Nephron (organoid): Measurements from ENCODE around the gene DMAC2.

Experiments used
- H3K27ac Mint-ChIP-seq, 3 experiments: 2 replicates each; pipeline ENCODE4 v1.8.0; 2020; ENCODE audit warnings: mixed read lengths in 3 of 3, mild to moderate bottlenecking in 2 of 3, moderate library complexity in 1 of 3
- H3K27me3 Mint-ChIP-seq: 2 replicates; pipeline ENCODE4 v1.8.0; 2021; ENCODE audit warnings: low read depth, mild to moderate bottlenecking, moderate library complexity, mixed read lengths
- H3K36me3 Mint-ChIP-seq: 2 replicates; pipeline ENCODE4 v1.8.0; 2020; ENCODE audit warnings: low read depth, mixed read lengths
- H3K4me1 Mint-ChIP-seq: 2 replicates; pipeline ENCODE4 v1.8.0; 2020; ENCODE audit warnings: mixed read lengths
- H3K4me3 Mint-ChIP-seq, 3 experiments: 2 replicates each; pipeline ENCODE4 v1.8.0; 2020; ENCODE audit warnings: mild to moderate bottlenecking in 3 of 3, mixed read lengths in 3 of 3, moderate library complexity in 2 of 3
- H3K9me3 Mint-ChIP-seq: 2 replicates; pipeline ENCODE4 v1.8.0; 2020; ENCODE audit warnings: mixed read lengths
- TF ChIP-seq, protein P1 (sequence below), 3 experiments: fragments of 200-600 bp; sonication (generic); IDR thresholded peaks; one replicate each; pipeline ENCODE4 v1.5.0; 2021; ENCODE audit warnings: antibody characterized with exemption in 3 of 3; ENCODE audit not compliant: unreplicated experiment in 3 of 3

The DMAC2 gene

GRCh38 chr19:41455936-41456335, 16.2 kb upstream of the DMAC2 start:
- H3K27me3 Mint-ChIP-seq = peaks cover 55% of the 10 kb centered on the region

GRCh38 chr19:41452584-41453275, 13.0 kb upstream of the DMAC2 start:
- peaks cover 46% of the 10 kb centered on the region for H3K27me3 Mint-ChIP-seq
- no peaks in the 10 kb centered on the region for H3K9me3 Mint-ChIP-seq
- no peak overlapping the region for H3K4me3 Mint-ChIP-seq
- no peak overlapping the region for H3K27ac Mint-ChIP-seq
- TF ChIP-seq, protein P1, sequence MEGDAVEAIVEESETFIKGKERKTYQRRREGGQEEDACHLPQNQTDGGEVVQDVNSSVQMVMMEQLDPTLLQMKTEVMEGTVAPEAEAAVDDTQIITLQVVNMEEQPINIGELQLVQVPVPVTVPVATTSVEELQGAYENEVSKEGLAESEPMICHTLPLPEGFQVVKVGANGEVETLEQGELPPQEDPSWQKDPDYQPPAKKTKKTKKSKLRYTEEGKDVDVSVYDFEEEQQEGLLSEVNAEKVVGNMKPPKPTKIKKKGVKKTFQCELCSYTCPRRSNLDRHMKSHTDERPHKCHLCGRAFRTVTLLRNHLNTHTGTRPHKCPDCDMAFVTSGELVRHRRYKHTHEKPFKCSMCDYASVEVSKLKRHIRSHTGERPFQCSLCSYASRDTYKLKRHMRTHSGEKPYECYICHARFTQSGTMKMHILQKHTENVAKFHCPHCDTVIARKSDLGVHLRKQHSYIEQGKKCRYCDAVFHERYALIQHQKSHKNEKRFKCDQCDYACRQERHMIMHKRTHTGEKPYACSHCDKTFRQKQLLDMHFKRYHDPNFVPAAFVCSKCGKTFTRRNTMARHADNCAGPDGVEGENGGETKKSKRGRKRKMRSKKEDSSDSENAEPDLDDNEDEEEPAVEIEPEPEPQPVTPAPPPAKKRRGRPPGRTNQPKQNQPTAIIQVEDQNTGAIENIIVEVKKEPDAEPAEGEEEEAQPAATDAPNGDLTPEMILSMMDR (IDR thresholded peaks at IDR 0.05; ENCODE audit: unreplicated experiment in 3 of 3) = no peak
- no peaks in the 10 kb centered on the region for H3K36me3 Mint-ChIP-seq
- peaks cover 6% of the 10 kb centered on the region for H3K4me1 Mint-ChIP-seq

More at GRCh38 chr19:41455936-41456335, 16.2 kb upstream of the DMAC2 start:
- no peak overlapping the region for H3K4me3 Mint-ChIP-seq
- TF ChIP-seq, protein P1 (IDR thresholded peaks at IDR 0.05; ENCODE audit: unreplicated experiment in 3 of 3) = no peak
- H3K4me1 Mint-ChIP-seq = peaks cover 6% of the 10 kb centered on the region
- no peaks in the 10 kb centered on the region for H3K36me3 Mint-ChIP-seq
- peak overlapping the region in 1 of 3 experiments; percentile 89 for H3K27ac Mint-ChIP-seq
- H3K9me3 Mint-ChIP-seq = no peaks in the 10 kb centered on the region

GRCh38 chr19:41449865-41450178, 10.1 kb upstream of the DMAC2 start:
- TF ChIP-seq, protein P1 (IDR thresholded peaks at IDR 0.05; ENCODE audit: unreplicated experiment in 3 of 3) = no peak
- H3K36me3 Mint-ChIP-seq = no peaks in the 10 kb centered on the region
- H3K4me3 Mint-ChIP-seq = no peak overlapping the region
- no peaks in the 10 kb centered on the region for H3K4me1 Mint-ChIP-seq
- H3K27me3 Mint-ChIP-seq = peaks cover 45% of the 10 kb centered on the region
- H3K9me3 Mint-ChIP-seq = no peaks in the 10 kb centered on the region
- no peak overlapping the region for H3K27ac Mint-ChIP-seq

DNA sequence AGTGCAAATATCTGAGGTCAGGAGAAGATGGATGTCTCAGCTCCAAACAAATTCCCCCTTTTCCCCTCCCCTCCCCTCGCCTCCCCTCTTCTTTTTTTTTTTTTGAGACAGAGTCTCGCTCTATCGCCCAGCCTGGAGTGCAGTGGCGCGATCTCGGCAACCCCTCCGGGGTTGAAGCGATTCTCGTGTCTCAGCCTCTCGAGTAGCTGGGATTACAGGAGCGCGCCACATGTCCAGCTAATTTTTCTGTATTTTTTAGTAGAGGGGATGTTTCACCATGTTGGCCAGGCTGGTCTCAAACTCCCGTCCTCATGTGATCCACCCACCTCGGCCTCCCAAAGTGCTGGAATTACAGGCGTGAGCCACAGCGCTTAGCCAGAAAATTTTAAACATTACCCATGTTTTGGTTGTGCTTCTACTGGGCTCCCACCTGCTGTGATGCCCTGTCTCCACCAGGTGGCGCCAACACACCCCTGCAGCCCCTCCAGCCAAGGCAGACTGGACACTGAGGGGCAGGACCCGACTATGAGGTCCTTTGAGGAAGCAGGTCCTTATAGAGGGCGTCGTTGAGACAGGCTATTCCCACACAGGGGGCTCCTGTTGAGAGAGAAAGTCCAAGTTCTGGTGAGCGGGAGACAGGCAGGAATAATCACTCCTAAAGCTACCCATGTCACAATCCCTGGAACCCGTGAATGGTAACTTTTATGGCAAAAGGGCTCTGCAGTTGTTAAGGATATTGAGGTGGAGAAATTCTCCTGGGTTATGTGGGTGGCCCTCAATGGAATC, 9.6 kb upstream of the DMAC2 start:
- TF ChIP-seq, protein P1 (IDR thresholded peaks at IDR 0.05; ENCODE audit: unreplicated experiment in 3 of 3) = peak; percentile 96 to 98 (median 98)
- H3K4me3 Mint-ChIP-seq = peak overlapping the region in 2 of 3 experiments; percentile 21 to 62
- H3K9me3 Mint-ChIP-seq = no peaks in the 10 kb centered on the region
- H3K27me3 Mint-ChIP-seq = peaks cover 44% of the 10 kb centered on the region
- H3K4me1 Mint-ChIP-seq = no peaks in the 10 kb centered on the region
- no peaks in the 10 kb centered on the region for H3K36me3 Mint-ChIP-seq
- H3K27ac Mint-ChIP-seq = no peak overlapping the region

- H3K4me3 Mint-ChIP-seq = no peak overlapping the region
- no peak overlapping the region for H3K27ac Mint-ChIP-seq
- H3K36me3 Mint-ChIP-seq = no peaks in the 10 kb centered on the region
- no peaks in the 10 kb centered on the region for H3K9me3 Mint-ChIP-seq
- TF ChIP-seq, protein P1 (IDR thresholded peaks at IDR 0.05; ENCODE audit: unreplicated experiment in 3 of 3) = no peak
- no peaks in the 10 kb centered on the region for H3K4me1 Mint-ChIP-seq
- H3K27me3 Mint-ChIP-seq = peaks cover 41% of the 10 kb centered on the region
Observed at GRCh38 chr19:41447732-41448332, 8.1 kb upstream of the DMAC2 start.
